ENCODE results near the gene ZNF711.
"Not testable (repeated sequence)": the region's sequence is repeated elsewhere in the genome, so short reads cannot be mapped to it uniquely, and the experiment has no call there.

The ZNF711 gene

GRCh38 chrX:85243761-85244449, at the start of gene ZNF711, which contains the start of gene SATL1:
Gene ZNF711, plus strand, starts transcription at chrX:85243991. Its CDS starts 3,582 bp downstream, at chrX:85247573.
Gene SATL1, minus strand, starts transcription at chrX:85243779. Its CDS starts 134,811 bp downstream, at chrX:85108968.
- peak; percentile 88 for DNase-seq

- no peak for DNase-seq
Observed at GRCh38 chrX:85196319-85196718, 47.5 kb upstream of the ZNF711 start.

GRCh38 chrX:85203461-85203970, 40.3 kb upstream of the ZNF711 start:
- no peak for DNase-seq

GRCh38 chrX:85213792-85214530, 29.8 kb upstream of the ZNF711 start:
- no peak for DNase-seq

GRCh38 chrX:85215946-85216345, 27.8 kb upstream of the ZNF711 start:
- no peak for DNase-seq

- DNase-seq = no peak
Observed at GRCh38 chrX:85221361-85221760, 22.4 kb upstream of the ZNF711 start.

GRCh38 chrX:85223359-85223758, 20.4 kb upstream of the ZNF711 start:
- no peak for DNase-seq

GRCh38 chrX:85243155-85243554, 636 bp upstream of the ZNF711 start:
- DNase-seq = no peak

- peak; percentile 29 for DNase-seq
Observed at GRCh38 chrX:85244450-85245211, 840 bp downstream of the ZNF711 start.

GRCh38 chrX:85285286-85285685, 41.5 kb downstream of the ZNF711 start:
- DNase-seq = not testable (repeated sequence)

GRCh38 chrX:85288992-85289723, 45.4 kb downstream of the ZNF711 start:
- no peak for DNase-seq

GRCh38 chrX:85303544-85303943, 59.8 kb downstream of the ZNF711 start:
- DNase-seq = no peak

- no peak for DNase-seq
Observed at GRCh38 chrX:85309717-85310116, 65.9 kb downstream of the ZNF711 start.

GRCh38 chrX:85311348-85311747, 67.6 kb downstream of the ZNF711 start:
- DNase-seq = not testable (repeated sequence)
